ENCODE measurements around the gene CDH23.

DNA sequence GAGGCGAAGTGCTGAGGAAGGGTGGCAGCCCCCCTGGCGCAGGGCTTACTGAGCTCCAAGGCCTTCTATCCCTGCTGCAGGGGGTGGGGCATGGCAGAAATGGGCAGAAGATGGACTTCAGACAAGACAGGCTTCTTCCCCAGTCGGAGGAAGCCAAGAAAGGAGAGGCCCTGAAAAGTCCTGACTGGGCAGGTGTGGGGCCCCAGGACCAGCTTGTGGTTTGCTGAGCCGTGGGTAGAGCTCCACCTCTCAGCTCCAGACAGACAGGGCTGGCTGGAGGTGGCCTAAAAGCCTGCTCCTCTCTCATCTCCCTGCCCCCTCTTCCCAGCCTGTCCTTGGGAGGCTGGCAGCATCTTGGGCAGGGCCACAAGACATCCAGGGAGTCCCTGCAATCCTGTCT, 255.2 kb downstream of the CDH23 start:
- TF ChIP-seq, protein P1, sequence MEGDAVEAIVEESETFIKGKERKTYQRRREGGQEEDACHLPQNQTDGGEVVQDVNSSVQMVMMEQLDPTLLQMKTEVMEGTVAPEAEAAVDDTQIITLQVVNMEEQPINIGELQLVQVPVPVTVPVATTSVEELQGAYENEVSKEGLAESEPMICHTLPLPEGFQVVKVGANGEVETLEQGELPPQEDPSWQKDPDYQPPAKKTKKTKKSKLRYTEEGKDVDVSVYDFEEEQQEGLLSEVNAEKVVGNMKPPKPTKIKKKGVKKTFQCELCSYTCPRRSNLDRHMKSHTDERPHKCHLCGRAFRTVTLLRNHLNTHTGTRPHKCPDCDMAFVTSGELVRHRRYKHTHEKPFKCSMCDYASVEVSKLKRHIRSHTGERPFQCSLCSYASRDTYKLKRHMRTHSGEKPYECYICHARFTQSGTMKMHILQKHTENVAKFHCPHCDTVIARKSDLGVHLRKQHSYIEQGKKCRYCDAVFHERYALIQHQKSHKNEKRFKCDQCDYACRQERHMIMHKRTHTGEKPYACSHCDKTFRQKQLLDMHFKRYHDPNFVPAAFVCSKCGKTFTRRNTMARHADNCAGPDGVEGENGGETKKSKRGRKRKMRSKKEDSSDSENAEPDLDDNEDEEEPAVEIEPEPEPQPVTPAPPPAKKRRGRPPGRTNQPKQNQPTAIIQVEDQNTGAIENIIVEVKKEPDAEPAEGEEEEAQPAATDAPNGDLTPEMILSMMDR (IDR thresholded peaks at IDR 0.05): no peak
- no peak for TF ChIP-seq ZFX (IDR thresholded peaks at IDR 0.05; ENCODE audit: borderline replicate concordance)

All from 22Rv1 (cell line).